ENCODE results near the gene AHDC1.

GRCh38 chr1:27496604-27497155, 107.3 kb downstream of the AHDC1 start:
- TF ChIP-seq CTCF (IDR thresholded peaks at IDR 0.05; ENCODE audit: poor library complexity) (peak; percentile 45), EZH2 (IDR thresholded peaks at IDR 0.05; ENCODE audit: borderline replicate concordance) (no peak), EZH2phosphoT487 (IDR thresholded peaks at IDR 0.05; ENCODE audit: low read depth, severe bottlenecking, unreplicated experiment) (no peak)
